Adrenal gland (tissue), 12 donors: ENCODE measurements around the gene SLC25A26. TPM values are rescaled to one million over a fixed set of nuclear protein-coding genes. Genes with fewer than 3 reads are reported as not detected.

Experiments
- DNase-seq, 7 donors: peaks; one replicate each; pipeline ENCODE4 v3.0.0-alpha.2; 2019 to 2020
- H3K27ac ChIP-seq, 5 donors: fragments of 200-600 bp; sonication (generic) in 4 of 5; 1 replicate in 3 of 5; 2 replicates in 2 of 5; pipeline versions ENCODE4 v1.5.1 to v1.8.0; 2016 to 2020; ENCODE audit warnings: mild to moderate bottlenecking in 1 of 5
- H3K27me3 ChIP-seq: fragments of 200-600 bp; 2 replicates; pipeline ENCODE4 v1.8.0; 2021
- H3K36me3 ChIP-seq, 2 donors: fragments of 200-600 bp; replicated peaks in 1 of 2; 1 replicate in 1 of 2; 2 replicates in 1 of 2; pipeline versions ENCODE4 v1.5.1 to v1.8.0; 2018 to 2022
- H3K4me1 ChIP-seq, 2 donors: fragments of 200-600 bp; replicated peaks in 1 of 2; 1 replicate in 1 of 2; 2 replicates in 1 of 2; pipeline versions ENCODE4 v1.5.1 to v1.8.0; 2018 to 2021
- H3K4me3 ChIP-seq, 4 donors: fragments of 200-600 bp; sonication (generic) in 3 of 4; one replicate each; pipeline ENCODE4 v1.5.1; 2016 to 2018
- H3K9me3 ChIP-seq, 3 donors: fragments of 200-600 bp; sonication (generic) in 1 of 3; replicated peaks in 1 of 3; 1 replicate in 2 of 3; 2 replicates in 1 of 3; pipeline versions ENCODE4 v1.5.1 to v1.8.0; 2016 to 2021
- POLR2A ChIP-seq, 2 donors: fragments of 450-650 bp; IDR thresholded peaks; one replicate each; pipeline ENCODE4 v1.6.1; 2017; ENCODE audit warnings: antibody characterized with exemption in 2 of 2, mild to moderate bottlenecking in 2 of 2, moderate library complexity in 1 of 2
- WGBS, 4 donors: extraction: QIAGEN DNeasy Blood & Tissue Kit in 2 of 4; methylation state at CpG; one replicate each; pipeline versions ENCODE4 v1.1.5 to v1.1.7; 2013 to 2017; 5-methylcytosine and 5-hydroxymethylcytosine counted together
- intact Hi-C, 2 donors: fragments of 100-400 bp; cut with DNase I; formaldehyde crosslinking; loops; one replicate each; pipeline versions ENCODE4 v1.14.1 to v1.15.0; 2022 to 2023
- polyA plus RNA-seq, 3 donors: library from polyadenylated mRNA; stranded (reverse); fragments of 200-250 nt in 2 of 3; fragments of 350-450 nt in 1 of 3; fragmentation: Illumina TruSeq in 1 of 3; extraction: RNeasy Lipid Tissue Mini Kit (QIAGEN cat#74804) in 1 of 3; gene quantifications; one replicate each; pipeline ENCODE4 v1.2.3, GENCODE V29; 2013 to 2014
- total RNA-seq, 9 donors: library from RNA; depleted of rRNA in 4 of 9; stranded (reverse); fragments of >200 nt in 4 of 9; fragments of 120-200 nt in 1 of 9; fragmentation: NEBNext Ultra II Directional in 1 of 9; extraction: Animal tissue kit (Norgen Biotek cat#: 25700) in 1 of 9; gene quantifications; one replicate each; pipeline versions ENCODE4 v1.1.0 to v1.2.4, GENCODE V29; 2013 to 2023
- TF ChIP-seq, protein P1 (sequence below), 6 experiments: fragments of 450-650 bp in 4 of 6; fragments of 200-600 bp in 2 of 6; sonication (generic) in 1 of 6; IDR thresholded peaks; 1 replicate in 5 of 6; 2 replicates in 1 of 6; pipeline versions ENCODE4 v1.5.1 to v1.8.0; 2016 to 2021; ENCODE audit warnings: antibody characterized with exemption in 6 of 6, mild to moderate bottlenecking in 2 of 6, moderate library complexity in 1 of 6
- donor health status: healthy with polysubstance abuse.
- donor health status: Bipolar disorder and iron deficiency.
- donor health status: DM: yes; HTN: yes; CAD: no.
- donor health status: DM: no; HTN: no; CAD: no.
- donor health status: DM: no; HTN: no; CAD: no.
- donor health status: DM: yes; HTN: yes; CAD: no.

SLC25A26 gene
- total and polyA plus RNA-seq, 12 donors, result 9.5 to 38.2 (median 22.2) TPM

DNA sequence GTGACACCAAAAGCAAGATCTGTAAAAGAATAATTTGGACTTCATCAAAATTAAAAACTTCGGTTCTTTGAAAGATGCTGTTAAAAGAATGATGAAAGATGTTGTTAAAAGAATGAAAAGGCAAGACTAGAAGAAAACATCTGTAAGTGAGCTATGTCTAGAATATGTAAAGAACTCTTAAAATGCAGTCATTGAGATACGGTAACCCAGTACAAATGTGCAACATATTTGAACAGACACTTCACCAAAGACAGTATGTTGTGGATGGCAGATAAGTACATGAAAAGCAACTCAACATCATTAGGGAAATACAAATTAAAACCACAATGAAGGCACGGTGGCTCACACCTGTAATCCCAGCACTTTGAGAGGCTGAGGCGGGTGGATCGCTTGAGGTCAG is 140.6 kb downstream of the SLC25A26 start:
- WGBS, 4 donors, result 93 to 97% (median 97%) methylated on average over 5 of the region's 5 CpGs
- Histone ChIP-seq H3K27me3 (no peaks in the 10 kb centered on the region), H3K27ac (no peak overlapping the region), H3K4me1 (no peaks in the 10 kb centered on the region), H3K9me3 (no peaks in the 10 kb centered on the region), H3K36me3 (no peaks in the 10 kb centered on the region), H3K4me3 (no peak overlapping the region)
- DNase-seq, result no peak
- intact Hi-C loops, result no loop called here
- TF ChIP-seq POLR2A (IDR thresholded peaks at IDR 0.05), result no peak
- TF ChIP-seq, protein P1, sequence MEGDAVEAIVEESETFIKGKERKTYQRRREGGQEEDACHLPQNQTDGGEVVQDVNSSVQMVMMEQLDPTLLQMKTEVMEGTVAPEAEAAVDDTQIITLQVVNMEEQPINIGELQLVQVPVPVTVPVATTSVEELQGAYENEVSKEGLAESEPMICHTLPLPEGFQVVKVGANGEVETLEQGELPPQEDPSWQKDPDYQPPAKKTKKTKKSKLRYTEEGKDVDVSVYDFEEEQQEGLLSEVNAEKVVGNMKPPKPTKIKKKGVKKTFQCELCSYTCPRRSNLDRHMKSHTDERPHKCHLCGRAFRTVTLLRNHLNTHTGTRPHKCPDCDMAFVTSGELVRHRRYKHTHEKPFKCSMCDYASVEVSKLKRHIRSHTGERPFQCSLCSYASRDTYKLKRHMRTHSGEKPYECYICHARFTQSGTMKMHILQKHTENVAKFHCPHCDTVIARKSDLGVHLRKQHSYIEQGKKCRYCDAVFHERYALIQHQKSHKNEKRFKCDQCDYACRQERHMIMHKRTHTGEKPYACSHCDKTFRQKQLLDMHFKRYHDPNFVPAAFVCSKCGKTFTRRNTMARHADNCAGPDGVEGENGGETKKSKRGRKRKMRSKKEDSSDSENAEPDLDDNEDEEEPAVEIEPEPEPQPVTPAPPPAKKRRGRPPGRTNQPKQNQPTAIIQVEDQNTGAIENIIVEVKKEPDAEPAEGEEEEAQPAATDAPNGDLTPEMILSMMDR (IDR thresholded peaks at IDR 0.05), result no peak

DNA sequence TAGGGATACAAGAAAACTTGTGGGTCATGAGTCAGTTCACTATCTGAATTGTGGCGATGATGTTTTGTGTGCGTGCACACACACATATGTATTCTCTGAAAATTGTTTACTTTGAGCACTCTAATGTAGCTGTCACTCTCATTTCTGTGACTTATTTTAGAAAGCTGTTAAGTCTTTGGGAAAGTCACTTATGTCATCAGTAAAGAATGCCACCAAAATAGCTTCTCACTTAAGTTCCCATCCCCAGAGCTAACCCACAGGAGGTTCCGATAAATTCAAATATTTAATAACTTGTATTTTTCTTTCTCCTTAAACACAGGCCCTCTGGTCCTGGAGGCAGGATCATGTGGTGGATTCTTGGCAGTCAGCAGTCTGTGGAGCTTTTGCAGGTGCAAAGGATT is 141.7 kb downstream of the SLC25A26 start:
- H3K4me3 ChIP-seq, result no peak overlapping the region
- intact Hi-C loops, result no loop called here
- no peaks in the 10 kb centered on the region for H3K36me3 ChIP-seq
- no peaks in the 10 kb centered on the region for H3K9me3 ChIP-seq
- DNase-seq, result no peak
- no peaks in the 10 kb centered on the region for H3K4me1 ChIP-seq
- no peak for TF ChIP-seq POLR2A (IDR thresholded peaks at IDR 0.05)
- TF ChIP-seq, protein P1 (IDR thresholded peaks at IDR 0.05), result no peak
- 87 to 92% (median 91%) methylated on average over 3 of the region's 3 CpGs for WGBS, 4 donors
- no peak overlapping the region for H3K27ac ChIP-seq
- no peaks in the 10 kb centered on the region for H3K27me3 ChIP-seq

GRCh38 chr3:66363148-66363547 is 142.3 kb downstream of the SLC25A26 start:
- no peak overlapping the region for H3K27ac ChIP-seq
- DNase-seq, result no peak
- TF ChIP-seq, protein P1 (IDR thresholded peaks at IDR 0.05), result no peak
- no peak for TF ChIP-seq POLR2A (IDR thresholded peaks at IDR 0.05)
- H3K4me1 ChIP-seq, result no peaks in the 10 kb centered on the region
- no peaks in the 10 kb centered on the region for H3K36me3 ChIP-seq
- H3K9me3 ChIP-seq, result no peaks in the 10 kb centered on the region
- no peaks in the 10 kb centered on the region for H3K27me3 ChIP-seq
- intact Hi-C loops, result no loop called here
- WGBS, 4 donors, result 85 to 96% (median 93%) methylated on average over 6 of the region's 6 CpGs
- no peak overlapping the region for H3K4me3 ChIP-seq

- H3K27ac ChIP-seq, result no peak overlapping the region
- no peak for TF ChIP-seq POLR2A (IDR thresholded peaks at IDR 0.05)
- TF ChIP-seq, protein P1 (IDR thresholded peaks at IDR 0.05), result no peak
- H3K4me1 ChIP-seq, result no peaks in the 10 kb centered on the region
These were observed 144.3 kb downstream of the SLC25A26 start for GRCh38 chr3:66365080-66365479.

More at GRCh38 chr3:66365080-66365479, 144.3 kb downstream of the SLC25A26 start:
- no peak for DNase-seq
- no peaks in the 10 kb centered on the region for H3K27me3 ChIP-seq
- intact Hi-C loops, result no loop called here
- 92 to 98% (median 94%) methylated on average over 5 of the region's 5 CpGs for WGBS, 4 donors
- H3K9me3 ChIP-seq, result no peaks in the 10 kb centered on the region
- no peaks in the 10 kb centered on the region for H3K36me3 ChIP-seq
- H3K4me3 ChIP-seq, result no peak overlapping the region
